ENCODE measurements around the gene EFCAB7.
A peak's percentile ranks its signal among the peaks of the same experiment; 100 is the strongest.

Gene EFCAB7

GRCh38 chr1:63522891-63523728, at the start of gene EFCAB7, which contains the start of gene ITGB3BP:
Gene EFCAB7 (plus strand): TSS chr1:63523525. CDS start chr1:63525573, 2,048 bp downstream.
Gene ITGB3BP (minus strand): TSS chr1:63523225. CDS start chr1:63523133, 92 bp downstream.
- peak; percentile 90 for DNase-seq (ENCODE audit: low read depth)
- TF ChIP-seq CTCF (IDR thresholded peaks at IDR 0.05; ENCODE audit: low read depth, low read length, missing control alignments) = no peak
- H3K4me3 ChIP-seq (ENCODE audit: low read depth, low read length) = peak within 1 kb of the TSS; percentile 61

- TF ChIP-seq CTCF (IDR thresholded peaks at IDR 0.05; ENCODE audit: low read depth, low read length, missing control alignments) = no peak
- no peak overlapping the region for H3K4me3 ChIP-seq (ENCODE audit: low read depth, low read length)
- no peak for DNase-seq (ENCODE audit: low read depth)
Observed at GRCh38 chr1:63475761-63476160, 47.6 kb upstream of the EFCAB7 start.

GRCh38 chr1:63480057-63480456, 43.3 kb upstream of the EFCAB7 start:
- no peak for TF ChIP-seq CTCF (IDR thresholded peaks at IDR 0.05; ENCODE audit: low read depth, low read length, missing control alignments)
- no peak for DNase-seq (ENCODE audit: low read depth)
- no peak overlapping the region for H3K4me3 ChIP-seq (ENCODE audit: low read depth, low read length)

- no peak for DNase-seq (ENCODE audit: low read depth)
- no peak for TF ChIP-seq CTCF (IDR thresholded peaks at IDR 0.05; ENCODE audit: low read depth, low read length, missing control alignments)
- no peak overlapping the region for H3K4me3 ChIP-seq (ENCODE audit: low read depth, low read length)
Observed at GRCh38 chr1:63486629-63487028, 36.7 kb upstream of the EFCAB7 start.

- DNase-seq (ENCODE audit: low read depth) = no peak
- TF ChIP-seq CTCF (IDR thresholded peaks at IDR 0.05; ENCODE audit: low read depth, low read length, missing control alignments) = no peak
- no peak overlapping the region for H3K4me3 ChIP-seq (ENCODE audit: low read depth, low read length)
Observed at GRCh38 chr1:63487336-63488065, 35.8 kb upstream of the EFCAB7 start.

GRCh38 chr1:63497577-63497976, 25.7 kb upstream of the EFCAB7 start:
- no peak for TF ChIP-seq CTCF (IDR thresholded peaks at IDR 0.05; ENCODE audit: low read depth, low read length, missing control alignments)
- DNase-seq (ENCODE audit: low read depth) = no peak
- no peak overlapping the region for H3K4me3 ChIP-seq (ENCODE audit: low read depth, low read length)
